SK-N-SH (cell line): ENCODE results near the gene GLCCI1. TPM values are rescaled to one million over a fixed set of nuclear protein-coding genes. Genes with fewer than 3 reads are reported as not detected.

Experiments
- CTCF ChIA-PET: fragments of 300-600, 350-600 bp; formaldehyde crosslinking; extraction: SDS; loops from one replicate; lab custom pipeline; 2021; lab: Yijun Ruan, JAX
- POLR2A ChIA-PET: fragments of 350-600 bp; sonication (Branson Sonifier 250); formaldehyde crosslinking; extraction: SDS; loops from one replicate; lab custom pipeline; 2020; ENCODE audit warnings: antibody characterized with exemption, inconsistent platforms; lab: Yijun Ruan, JAX
- DNase-seq: peaks from one replicate; pipeline ENCODE4 v3.0.0; 2012
- H2AFZ ChIP-seq: fragments of 200-600 bp; sonication (generic); 2 replicates; pipeline ENCODE4 v1.8.1; 2016; ENCODE audit warnings: antibody characterized with exemption, mild to moderate bottlenecking, low read depth
- H3F3A ChIP-seq: fragments of 200-600 bp; sonication (generic); replicated peaks from 2 replicates; pipeline ENCODE3; 2016; ENCODE audit warnings: antibody characterized with exemption, mild to moderate bottlenecking; ENCODE audit not compliant: insufficient read depth
- H3K27ac ChIP-seq, 2 experiments: fragments of 200-500 bp in 1 of 2; fragments of 200-600 bp in 1 of 2; sonication (Bioruptor generic) in 1 of 2; sonication (generic), shearing (Covaris generic) in 1 of 2; 2 replicates each; pipeline versions ENCODE4 v1.5.1 to v1.6.1; 2014 to 2016; ENCODE audit warnings: low read depth in 2 of 2, inconsistent platforms in 1 of 2, low read length in 1 of 2, mild to moderate bottlenecking in 1 of 2, mixed read lengths in 1 of 2
- H3K27me3 ChIP-seq: fragments of 200-600 bp; sonication (generic), shearing (Covaris generic); 2 replicates; pipeline ENCODE4 v1.6.1; 2016; ENCODE audit warnings: mixed run types; ENCODE audit not compliant: insufficient read depth
- H3K36me3 ChIP-seq, 2 experiments: fragments of 200-500 bp in 1 of 2; fragments of 200-600 bp in 1 of 2; sonication (Bioruptor generic) in 1 of 2; sonication (generic) in 1 of 2; replicated peaks in 1 of 2; 2 replicates each; pipeline versions ENCODE3 to v1.5.1; 2014 to 2016; ENCODE audit warnings: low read length in 1 of 2, mild to moderate bottlenecking in 1 of 2; ENCODE audit not compliant: insufficient read depth in 2 of 2, control insufficient read depth in 1 of 2
- H3K4me1 ChIP-seq, 2 experiments: fragments of 200-500 bp in 1 of 2; fragments of 200-600 bp in 1 of 2; sonication (Bioruptor generic) in 1 of 2; sonication (generic), shearing (Covaris generic) in 1 of 2; 2 replicates each; pipeline versions ENCODE4 v1.5.1 to v1.6.1; 2014 to 2016; ENCODE audit warnings: low read depth in 1 of 2, low read length in 1 of 2, mixed run types in 1 of 2; ENCODE audit not compliant: insufficient read depth in 2 of 2, control insufficient read depth in 1 of 2
- H3K4me2 ChIP-seq: fragments of 200-600 bp; sonication (generic), shearing (Covaris generic); 2 replicates; pipeline ENCODE4 v1.6.1; 2017; ENCODE audit warnings: mixed run types
- H3K4me3 ChIP-seq, 2 experiments: fragments of 200-500 bp in 1 of 2; fragments of 200-600 bp in 1 of 2; sonication (Bioruptor generic) in 1 of 2; sonication (generic), shearing (Covaris generic) in 1 of 2; 2 replicates each; pipeline versions ENCODE4 v1.5.1 to v1.8.1; 2014 to 2016; ENCODE audit warnings: low read depth in 2 of 2, inconsistent platforms in 1 of 2, low read length in 1 of 2, mild to moderate bottlenecking in 1 of 2, mixed read lengths in 1 of 2, moderate library complexity in 1 of 2
- H3K79me2 ChIP-seq: fragments of 200-600 bp; sonication (generic); 2 replicates; pipeline ENCODE4 v1.8.1; 2017; ENCODE audit warnings: mild to moderate bottlenecking; ENCODE audit not compliant: insufficient read depth
- H3K9ac ChIP-seq: fragments of 200-600 bp; sonication (generic); 2 replicates; pipeline ENCODE4 v1.6.1; 2017; ENCODE audit warnings: mixed run types
- H3K9me2 ChIP-seq: fragments of 200-600 bp; sonication (generic); 2 replicates; pipeline ENCODE4 v1.6.1; 2017; ENCODE audit warnings: mixed run types
- H3K9me3 ChIP-seq: fragments of 200-600 bp; sonication (generic); 2 replicates; pipeline ENCODE4 v1.6.1; 2017; ENCODE audit warnings: mixed run types, mild to moderate bottlenecking, moderate library complexity
- H4K20me1 ChIP-seq: fragments of 200-600 bp; sonication (generic); 2 replicates; pipeline ENCODE4 v1.6.1; 2017; ENCODE audit warnings: mild to moderate bottlenecking, mixed run types; ENCODE audit not compliant: insufficient read depth
- FOSL2 ChIP-seq: IDR thresholded peaks from 2 replicates; pipeline ENCODE4 v1.4.0; 2012; ENCODE audit warnings: low read depth, mild to moderate bottlenecking, moderate library complexity, borderline replicate concordance
- GABPA ChIP-seq: IDR thresholded peaks from 2 replicates; pipeline ENCODE4 v1.4.0; 2012; ENCODE audit warnings: low read depth, mild to moderate bottlenecking
- MEF2A ChIP-seq: IDR thresholded peaks from 2 replicates; pipeline ENCODE4 v1.4.0; 2012; ENCODE audit warnings: low read depth, borderline replicate concordance
- MXI1 ChIP-seq: IDR thresholded peaks from 2 replicates; pipeline ENCODE4 v1.6.1; 2012; ENCODE audit warnings: mild to moderate bottlenecking, low read depth, low read length, improper control_type of control experiment
- NRF1 ChIP-seq: IDR thresholded peaks from 2 replicates; pipeline ENCODE4 v1.6.1; 2012; ENCODE audit warnings: low read depth, mild to moderate bottlenecking, low read length
- RFX5 ChIP-seq: IDR thresholded peaks from 2 replicates; pipeline ENCODE4 v1.6.1; 2012; ENCODE audit warnings: mild to moderate bottlenecking, improper control_type of control experiment, low read length
- YY1 ChIP-seq: IDR thresholded peaks from 2 replicates; pipeline ENCODE4 v1.4.0; 2012; ENCODE audit warnings: low read depth, mild to moderate bottlenecking
- WGBS: methylation state at CpG from one replicate; pipeline ENCODE4 v1.1.6; 2017; ENCODE audit warnings: low lambda C conversion rate; 5-methylcytosine and 5-hydroxymethylcytosine counted together
- polyA plus RNA-seq, 3 experiments: library from polyadenylated mRNA; depleted of rRNA; stranded (reverse); fragments of >200 nt; gene quantifications; 2 replicates each; pipeline ENCODE4 v1.2.3, GENCODE V29; 2012
- TF ChIP-seq, protein P1 (sequence below): IDR thresholded peaks from 2 replicates; pipeline ENCODE4 v1.6.1; 2012; ENCODE audit warnings: mild to moderate bottlenecking, low read depth, low read length, moderate library complexity
- TF ChIP-seq, protein P2 (sequence below): IDR thresholded peaks from 2 replicates; pipeline ENCODE4 v1.4.0; 2012; ENCODE audit warnings: low read depth, borderline replicate concordance
- TF ChIP-seq, protein P3 (sequence below): fragments of 150-350 bp; IDR thresholded peaks from 2 replicates; pipeline ENCODE4 v1.6.1; 2016; ENCODE audit warnings: mild to moderate bottlenecking, low read depth, low read length
- TF ChIP-seq, protein P4 (sequence below): fragments of 200-600 bp; sonication (generic); IDR thresholded peaks from 2 replicates; pipeline ENCODE4 v1.6.1; 2017; ENCODE audit warnings: antibody characterized with exemption, mild to moderate bottlenecking, moderate library complexity
- TF ChIP-seq, protein P5 (sequence below): IDR thresholded peaks from 2 replicates; pipeline ENCODE4 v1.4.0; 2012; ENCODE audit warnings: low read depth, borderline replicate concordance

GLCCI1 gene
- polyA plus RNA-seq, 1 of the 3 experiments (the other 2 are of a cell fraction): 5.5 TPM

DNA sequence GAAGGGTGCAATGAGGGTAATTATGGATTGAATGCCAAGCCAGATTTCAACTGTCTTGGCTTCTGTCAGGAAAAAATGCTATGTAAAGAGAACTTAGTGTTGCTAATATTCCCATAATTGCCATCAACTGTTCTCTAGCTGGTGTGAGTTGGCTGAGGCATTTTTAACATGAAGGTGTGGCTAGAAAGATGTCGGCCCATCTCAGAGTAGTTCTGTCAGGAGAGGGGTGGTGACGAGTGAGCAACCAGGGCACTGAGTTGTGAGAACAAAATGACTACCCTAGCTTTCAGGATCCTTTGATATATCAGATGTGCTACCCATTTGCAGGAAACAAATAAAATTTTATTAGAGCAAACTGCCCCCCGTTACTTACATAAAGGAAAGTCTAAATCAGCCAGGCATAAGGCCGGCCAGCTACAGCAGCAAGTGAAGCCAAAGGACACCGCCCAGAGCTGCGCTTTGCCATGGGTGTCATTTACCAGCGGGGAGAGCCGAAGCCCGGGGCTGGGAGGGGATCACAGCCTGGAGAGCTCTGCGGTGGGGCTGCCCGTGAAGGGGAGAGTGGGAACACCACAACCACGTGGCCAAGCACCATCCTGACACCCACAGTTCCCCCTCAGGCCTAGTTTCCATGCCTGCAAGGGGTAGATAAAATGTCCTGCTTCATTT lies 151.9 kb downstream of the GLCCI1 start:
- peak overlapping the region in 1 of 2 experiments; percentile 23; a peak in 1 of 4 replicates for H3K27ac ChIP-seq
- no peak overlapping the region for H3K4me3 ChIP-seq
- POLR2A ChIA-PET: no interaction called here
- no peaks in the 10 kb centered on the region for H3F3A ChIP-seq
- no peak for TF ChIP-seq GABPA
- TF ChIP-seq MXI1: no peak
- TF ChIP-seq RFX5: no peak
- no peak for TF ChIP-seq FOSL2
- TF ChIP-seq, protein P1, sequence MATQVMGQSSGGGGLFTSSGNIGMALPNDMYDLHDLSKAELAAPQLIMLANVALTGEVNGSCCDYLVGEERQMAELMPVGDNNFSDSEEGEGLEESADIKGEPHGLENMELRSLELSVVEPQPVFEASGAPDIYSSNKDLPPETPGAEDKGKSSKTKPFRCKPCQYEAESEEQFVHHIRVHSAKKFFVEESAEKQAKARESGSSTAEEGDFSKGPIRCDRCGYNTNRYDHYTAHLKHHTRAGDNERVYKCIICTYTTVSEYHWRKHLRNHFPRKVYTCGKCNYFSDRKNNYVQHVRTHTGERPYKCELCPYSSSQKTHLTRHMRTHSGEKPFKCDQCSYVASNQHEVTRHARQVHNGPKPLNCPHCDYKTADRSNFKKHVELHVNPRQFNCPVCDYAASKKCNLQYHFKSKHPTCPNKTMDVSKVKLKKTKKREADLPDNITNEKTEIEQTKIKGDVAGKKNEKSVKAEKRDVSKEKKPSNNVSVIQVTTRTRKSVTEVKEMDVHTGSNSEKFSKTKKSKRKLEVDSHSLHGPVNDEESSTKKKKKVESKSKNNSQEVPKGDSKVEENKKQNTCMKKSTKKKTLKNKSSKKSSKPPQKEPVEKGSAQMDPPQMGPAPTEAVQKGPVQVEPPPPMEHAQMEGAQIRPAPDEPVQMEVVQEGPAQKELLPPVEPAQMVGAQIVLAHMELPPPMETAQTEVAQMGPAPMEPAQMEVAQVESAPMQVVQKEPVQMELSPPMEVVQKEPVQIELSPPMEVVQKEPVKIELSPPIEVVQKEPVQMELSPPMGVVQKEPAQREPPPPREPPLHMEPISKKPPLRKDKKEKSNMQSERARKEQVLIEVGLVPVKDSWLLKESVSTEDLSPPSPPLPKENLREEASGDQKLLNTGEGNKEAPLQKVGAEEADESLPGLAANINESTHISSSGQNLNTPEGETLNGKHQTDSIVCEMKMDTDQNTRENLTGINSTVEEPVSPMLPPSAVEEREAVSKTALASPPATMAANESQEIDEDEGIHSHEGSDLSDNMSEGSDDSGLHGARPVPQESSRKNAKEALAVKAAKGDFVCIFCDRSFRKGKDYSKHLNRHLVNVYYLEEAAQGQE: no peak
- no peak for TF ChIP-seq NRF1
- TF ChIP-seq, protein P2, sequence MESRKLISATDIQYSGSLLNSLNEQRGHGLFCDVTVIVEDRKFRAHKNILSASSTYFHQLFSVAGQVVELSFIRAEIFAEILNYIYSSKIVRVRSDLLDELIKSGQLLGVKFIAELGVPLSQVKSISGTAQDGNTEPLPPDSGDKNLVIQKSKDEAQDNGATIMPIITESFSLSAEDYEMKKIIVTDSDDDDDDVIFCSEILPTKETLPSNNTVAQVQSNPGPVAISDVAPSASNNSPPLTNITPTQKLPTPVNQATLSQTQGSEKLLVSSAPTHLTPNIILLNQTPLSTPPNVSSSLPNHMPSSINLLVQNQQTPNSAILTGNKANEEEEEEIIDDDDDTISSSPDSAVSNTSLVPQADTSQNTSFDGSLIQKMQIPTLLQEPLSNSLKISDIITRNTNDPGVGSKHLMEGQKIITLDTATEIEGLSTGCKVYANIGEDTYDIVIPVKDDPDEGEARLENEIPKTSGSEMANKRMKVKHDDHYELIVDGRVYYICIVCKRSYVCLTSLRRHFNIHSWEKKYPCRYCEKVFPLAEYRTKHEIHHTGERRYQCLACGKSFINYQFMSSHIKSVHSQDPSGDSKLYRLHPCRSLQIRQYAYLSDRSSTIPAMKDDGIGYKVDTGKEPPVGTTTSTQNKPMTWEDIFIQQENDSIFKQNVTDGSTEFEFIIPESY: no peak
- no peak for TF ChIP-seq YY1
- TF ChIP-seq, protein P3, sequence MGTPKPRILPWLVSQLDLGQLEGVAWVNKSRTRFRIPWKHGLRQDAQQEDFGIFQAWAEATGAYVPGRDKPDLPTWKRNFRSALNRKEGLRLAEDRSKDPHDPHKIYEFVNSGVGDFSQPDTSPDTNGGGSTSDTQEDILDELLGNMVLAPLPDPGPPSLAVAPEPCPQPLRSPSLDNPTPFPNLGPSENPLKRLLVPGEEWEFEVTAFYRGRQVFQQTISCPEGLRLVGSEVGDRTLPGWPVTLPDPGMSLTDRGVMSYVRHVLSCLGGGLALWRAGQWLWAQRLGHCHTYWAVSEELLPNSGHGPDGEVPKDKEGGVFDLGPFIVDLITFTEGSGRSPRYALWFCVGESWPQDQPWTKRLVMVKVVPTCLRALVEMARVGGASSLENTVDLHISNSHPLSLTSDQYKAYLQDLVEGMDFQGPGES: no peak
- TF ChIP-seq MEF2A: no peak
- TF ChIP-seq, protein P4, sequence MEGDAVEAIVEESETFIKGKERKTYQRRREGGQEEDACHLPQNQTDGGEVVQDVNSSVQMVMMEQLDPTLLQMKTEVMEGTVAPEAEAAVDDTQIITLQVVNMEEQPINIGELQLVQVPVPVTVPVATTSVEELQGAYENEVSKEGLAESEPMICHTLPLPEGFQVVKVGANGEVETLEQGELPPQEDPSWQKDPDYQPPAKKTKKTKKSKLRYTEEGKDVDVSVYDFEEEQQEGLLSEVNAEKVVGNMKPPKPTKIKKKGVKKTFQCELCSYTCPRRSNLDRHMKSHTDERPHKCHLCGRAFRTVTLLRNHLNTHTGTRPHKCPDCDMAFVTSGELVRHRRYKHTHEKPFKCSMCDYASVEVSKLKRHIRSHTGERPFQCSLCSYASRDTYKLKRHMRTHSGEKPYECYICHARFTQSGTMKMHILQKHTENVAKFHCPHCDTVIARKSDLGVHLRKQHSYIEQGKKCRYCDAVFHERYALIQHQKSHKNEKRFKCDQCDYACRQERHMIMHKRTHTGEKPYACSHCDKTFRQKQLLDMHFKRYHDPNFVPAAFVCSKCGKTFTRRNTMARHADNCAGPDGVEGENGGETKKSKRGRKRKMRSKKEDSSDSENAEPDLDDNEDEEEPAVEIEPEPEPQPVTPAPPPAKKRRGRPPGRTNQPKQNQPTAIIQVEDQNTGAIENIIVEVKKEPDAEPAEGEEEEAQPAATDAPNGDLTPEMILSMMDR: no peak
- TF ChIP-seq, protein P5, sequence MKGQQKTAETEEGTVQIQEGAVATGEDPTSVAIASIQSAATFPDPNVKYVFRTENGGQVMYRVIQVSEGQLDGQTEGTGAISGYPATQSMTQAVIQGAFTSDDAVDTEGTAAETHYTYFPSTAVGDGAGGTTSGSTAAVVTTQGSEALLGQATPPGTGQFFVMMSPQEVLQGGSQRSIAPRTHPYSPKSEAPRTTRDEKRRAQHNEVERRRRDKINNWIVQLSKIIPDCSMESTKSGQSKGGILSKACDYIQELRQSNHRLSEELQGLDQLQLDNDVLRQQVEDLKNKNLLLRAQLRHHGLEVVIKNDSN: no peak
- no peaks in the 10 kb centered on the region for H3K9me3 ChIP-seq
- 77% methylated on average over 12 of the region's 12 CpGs for WGBS
- no peak overlapping the region for H3K4me2 ChIP-seq
- peaks cover 0 to 21% of the 10 kb centered on the region in 2 experiments for H3K36me3 ChIP-seq
- H2AFZ ChIP-seq: no peak overlapping the region
- H3K79me2 ChIP-seq: no peaks in the 10 kb centered on the region
- H3K9me2 ChIP-seq: no peaks in the 10 kb centered on the region
- no peaks in the 10 kb centered on the region for H4K20me1 ChIP-seq
- H3K4me1 ChIP-seq: peaks cover 0 to 3% of the 10 kb centered on the region in 2 experiments; a peak in 1 of 4 replicates
- DNase-seq: no peak
- no peak overlapping the region for H3K9ac ChIP-seq
- H3K27me3 ChIP-seq: no peaks in the 10 kb centered on the region; the same call in 1 of the 2 replicates
- CTCF ChIA-PET: interaction anchor here (1.0 kb wide), 1 partner anchor 9 kb away, joined by 3 read pairs; no protein-coding TSS in a partner anchor
